ENCODE results near the gene TGFBR3.

The TGFBR3 gene

GRCh38 chr1:91753878-91754277 lies 132.1 kb downstream of the TGFBR3 start:
- no peak for DNase-seq

GRCh38 chr1:91752324-91752723 lies 133.6 kb downstream of the TGFBR3 start:
- DNase-seq: no peak

GRCh38 chr1:91751275-91751674 lies 134.7 kb downstream of the TGFBR3 start:
- peak; percentile 80 for DNase-seq

- DNase-seq: no peak
Observed at GRCh38 chr1:91750398-91750996, 135.5 kb downstream of the TGFBR3 start.

- no peak for DNase-seq
Observed at GRCh38 chr1:91749788-91750231, 136.1 kb downstream of the TGFBR3 start.

- DNase-seq: no peak
Observed at GRCh38 chr1:91747666-91748065, 138.3 kb downstream of the TGFBR3 start.

- DNase-seq: no peak
Observed at GRCh38 chr1:91746728-91747338, 139.1 kb downstream of the TGFBR3 start.

GRCh38 chr1:91745640-91746373 lies 140.1 kb downstream of the TGFBR3 start:
- DNase-seq: no peak

GRCh38 chr1:91744953-91745639 lies 140.9 kb downstream of the TGFBR3 start:
- DNase-seq: peak; percentile 78

- DNase-seq: no peak
Observed at GRCh38 chr1:91742848-91743292, 143.1 kb downstream of the TGFBR3 start.

- DNase-seq: no peak
Observed at GRCh38 chr1:91741906-91742305, 144.0 kb downstream of the TGFBR3 start.

- DNase-seq: no peak
Observed at GRCh38 chr1:91741301-91741700, 144.7 kb downstream of the TGFBR3 start.

GRCh38 chr1:91737650-91738049 lies 148.3 kb downstream of the TGFBR3 start:
- DNase-seq: no peak

GRCh38 chr1:91736715-91737615 lies 149.0 kb downstream of the TGFBR3 start:
- no peak for DNase-seq

GRCh38 chr1:91736146-91736714 lies 149.7 kb downstream of the TGFBR3 start:
- DNase-seq: no peak

- DNase-seq: no peak
Observed at GRCh38 chr1:91735266-91735845, 150.6 kb downstream of the TGFBR3 start.

- DNase-seq: no peak
Observed at GRCh38 chr1:91734761-91735160, 151.2 kb downstream of the TGFBR3 start.

GRCh38 chr1:91733108-91733710 lies 152.7 kb downstream of the TGFBR3 start:
- DNase-seq: no peak

GRCh38 chr1:91732291-91733107 lies 153.5 kb downstream of the TGFBR3 start:
- no peak for DNase-seq

GRCh38 chr1:91731815-91732214 lies 154.1 kb downstream of the TGFBR3 start:
- DNase-seq: no peak
